GM18498 (cell line): ENCODE measurements around the gene NCKAP5.
"Not testable (repeated sequence)": the region's sequence is repeated elsewhere in the genome, so short reads cannot be mapped to it uniquely, and the experiment has no call there.

Source experiments
- ATAC-seq: cut with Tn5 transposase; IDR thresholded peaks from one replicate; pipeline ENCODE4 v1.9.1; 2021; ENCODE audit warnings: mild to moderate bottlenecking, moderate library complexity; ENCODE audit not compliant: unreplicated experiment

The NCKAP5 gene

DNA sequence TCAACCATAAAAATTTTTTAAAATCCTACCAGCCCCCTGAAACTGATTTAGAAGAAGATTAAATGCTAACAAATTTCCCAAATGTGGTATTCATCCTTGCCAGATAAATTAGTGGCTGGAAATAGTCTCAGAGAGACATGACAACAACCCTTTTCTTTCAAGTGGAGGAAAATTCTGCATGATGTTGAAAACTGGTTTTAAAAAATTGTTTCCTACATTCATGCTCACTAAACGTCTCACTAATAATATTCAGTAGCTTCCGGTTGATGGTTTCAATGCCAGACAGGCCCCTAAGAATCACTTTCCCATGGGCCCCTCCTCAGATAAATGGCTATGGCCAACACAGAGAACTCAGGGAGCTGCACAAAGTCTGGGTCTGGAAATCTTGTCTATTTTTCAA, 43.2 kb downstream of the NCKAP5 start:
- ATAC-seq: no peak

DNA sequence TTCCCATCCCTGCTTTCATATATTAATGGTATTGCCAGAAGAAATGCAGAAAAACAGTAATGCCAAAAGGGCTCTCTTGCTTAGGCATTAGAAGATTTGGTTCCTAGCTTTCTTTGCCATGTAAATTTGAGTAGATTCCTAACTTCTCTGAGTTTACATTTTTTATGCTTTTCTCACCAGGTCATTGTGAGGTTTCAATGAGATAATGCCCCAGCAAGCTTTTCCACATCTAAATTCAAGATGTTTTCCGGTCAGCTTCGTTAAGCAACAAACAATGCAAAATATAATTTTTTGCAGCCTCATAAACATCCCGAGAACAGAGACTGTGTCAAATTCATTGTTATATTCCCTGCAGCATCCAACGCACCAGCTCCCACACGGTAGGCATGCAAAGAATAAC, 44.9 kb downstream of the NCKAP5 start:
- no peak for ATAC-seq

DNA sequence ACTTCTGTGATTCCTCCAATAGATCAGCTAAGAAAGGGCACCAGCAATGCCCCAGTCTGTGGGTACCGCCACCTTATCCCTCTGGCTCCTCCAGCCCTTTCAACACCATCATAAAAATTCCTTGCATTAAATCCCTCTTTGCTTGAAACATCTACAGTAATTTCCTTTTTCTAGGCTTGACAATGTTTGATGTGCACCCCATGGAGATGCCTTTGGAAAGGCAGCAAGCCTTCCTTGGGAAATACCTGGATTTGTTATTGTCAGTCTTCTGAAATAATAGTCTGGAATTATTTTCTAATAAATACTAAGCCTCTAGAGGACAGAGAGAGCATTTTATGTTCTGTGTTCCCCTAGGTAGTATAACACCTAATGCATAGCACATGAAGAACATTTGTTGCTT, 46.1 kb downstream of the NCKAP5 start:
- ATAC-seq: no peak

DNA sequence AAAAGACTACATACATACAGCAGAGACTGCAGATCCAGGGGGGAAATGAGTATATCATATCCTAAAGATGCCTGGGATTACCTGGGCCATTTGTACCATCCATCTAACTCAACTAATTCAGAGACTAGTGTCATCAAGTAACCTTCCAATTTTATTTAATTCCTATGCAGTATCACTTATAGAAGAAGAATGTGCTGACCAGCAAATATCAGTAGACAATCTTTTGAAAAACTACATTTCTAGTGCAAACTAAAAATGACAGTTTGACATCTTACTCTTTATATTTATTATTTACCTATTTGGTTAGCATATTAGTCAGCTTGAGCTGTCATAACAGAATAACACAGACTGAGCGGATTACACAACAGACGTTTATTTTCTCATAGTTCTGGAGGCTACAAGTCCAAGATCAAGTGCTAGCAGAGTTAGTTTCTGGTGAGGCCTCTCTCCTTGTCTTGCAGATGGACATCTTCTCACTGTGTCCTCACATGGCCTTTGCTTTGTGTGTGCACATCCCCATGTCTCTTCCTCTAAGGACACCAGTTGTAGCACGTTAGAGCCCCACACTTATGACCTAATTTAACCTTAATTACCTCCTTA, 47.0 kb downstream of the NCKAP5 start:
- no peak for ATAC-seq

DNA sequence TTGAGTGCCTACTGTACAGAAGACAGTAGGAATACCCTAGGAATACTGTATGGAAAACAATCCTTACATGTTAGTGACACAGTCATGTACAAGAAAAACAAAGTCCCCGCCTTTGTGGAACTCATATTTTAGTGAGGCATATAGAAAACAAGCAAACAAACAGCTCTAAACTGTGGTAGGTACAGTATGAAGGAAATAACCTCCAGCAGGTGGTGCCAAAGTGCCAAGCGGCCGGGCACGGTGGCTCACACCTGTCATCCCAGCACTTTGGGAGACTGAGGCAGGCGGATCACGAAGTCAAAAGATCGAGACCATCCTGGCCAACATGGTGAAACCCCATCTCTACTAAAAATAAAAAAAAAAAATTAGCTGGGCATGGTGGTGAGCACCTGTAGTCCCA, 48.6 kb downstream of the NCKAP5 start:
- ATAC-seq: not testable (repeated sequence)

DNA sequence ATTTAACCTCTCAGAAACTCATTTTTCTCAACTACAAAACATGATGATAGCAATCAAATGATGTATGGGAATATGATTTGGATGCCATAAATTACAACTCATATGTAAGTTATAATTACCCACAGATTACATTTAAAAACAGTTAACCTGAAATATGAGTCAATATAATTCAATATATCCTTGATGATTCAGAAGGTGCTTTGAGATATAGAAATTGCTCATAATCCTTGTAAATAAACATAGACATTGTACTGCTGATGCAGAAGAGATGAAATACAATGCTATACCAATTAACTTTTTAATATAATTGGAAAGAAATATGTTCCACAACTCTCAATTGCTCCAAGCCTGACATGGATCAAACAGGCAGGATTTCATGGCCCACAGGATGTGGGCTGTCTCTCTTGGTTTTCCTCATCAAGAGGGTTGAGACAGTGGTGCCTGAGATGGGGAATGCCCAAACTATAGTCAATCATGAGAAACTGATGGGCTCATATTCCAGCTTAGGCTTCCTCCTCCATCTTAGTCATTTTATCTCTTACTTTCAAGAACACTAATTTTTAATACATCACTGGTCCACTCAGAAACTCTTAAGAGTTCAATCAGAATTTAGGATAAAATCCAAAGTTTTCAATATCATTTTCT, 49.4 kb downstream of the NCKAP5 start:
- ATAC-seq: no peak

DNA sequence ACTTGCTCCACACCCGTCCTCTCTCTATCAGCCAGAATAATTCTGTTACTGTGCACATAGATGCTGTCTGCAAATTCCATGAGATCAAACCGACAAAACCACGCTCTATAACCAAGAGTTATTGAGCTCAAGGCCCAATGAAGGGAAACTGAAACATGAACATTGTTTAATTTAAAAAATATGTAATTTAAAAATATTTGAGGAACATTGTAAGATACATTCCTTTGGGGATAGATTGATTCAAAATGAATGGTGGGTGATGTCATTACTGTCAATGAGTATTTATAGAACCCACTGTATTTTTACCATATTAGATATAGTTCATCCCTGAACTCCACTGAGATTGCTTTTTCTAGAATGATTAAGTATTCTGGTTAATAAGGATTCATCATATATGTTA, 50.4 kb downstream of the NCKAP5 start:
- ATAC-seq: no peak

DNA sequence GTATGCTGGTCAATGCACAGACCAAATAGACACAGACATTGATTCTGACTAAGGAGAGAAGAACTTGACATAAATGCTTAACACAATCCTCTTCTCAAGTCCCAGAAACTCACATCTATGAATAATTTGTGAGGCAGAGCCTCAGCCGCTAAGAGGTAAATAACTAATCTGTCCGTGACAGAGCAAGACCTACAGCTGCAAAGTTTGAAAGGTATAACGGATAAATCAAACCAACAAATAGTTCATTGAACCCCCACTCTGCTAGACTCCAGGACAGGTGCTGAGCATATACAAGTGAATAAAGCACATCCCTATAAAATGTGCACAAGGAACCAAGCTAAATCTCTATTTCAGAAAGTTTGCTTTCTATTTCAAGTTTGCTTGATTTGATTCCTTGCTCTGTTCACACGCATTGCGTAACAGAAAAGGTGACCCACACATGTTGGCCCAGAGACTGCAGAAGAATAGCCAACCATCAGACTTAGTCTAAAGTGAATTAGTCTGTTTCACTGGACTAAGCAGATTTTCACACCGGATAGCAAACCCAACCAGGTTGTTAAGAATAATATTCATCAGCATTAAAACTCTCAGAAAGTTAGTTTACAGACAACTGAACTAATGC, 51.7 kb downstream of the NCKAP5 start:
- ATAC-seq: no peak

DNA sequence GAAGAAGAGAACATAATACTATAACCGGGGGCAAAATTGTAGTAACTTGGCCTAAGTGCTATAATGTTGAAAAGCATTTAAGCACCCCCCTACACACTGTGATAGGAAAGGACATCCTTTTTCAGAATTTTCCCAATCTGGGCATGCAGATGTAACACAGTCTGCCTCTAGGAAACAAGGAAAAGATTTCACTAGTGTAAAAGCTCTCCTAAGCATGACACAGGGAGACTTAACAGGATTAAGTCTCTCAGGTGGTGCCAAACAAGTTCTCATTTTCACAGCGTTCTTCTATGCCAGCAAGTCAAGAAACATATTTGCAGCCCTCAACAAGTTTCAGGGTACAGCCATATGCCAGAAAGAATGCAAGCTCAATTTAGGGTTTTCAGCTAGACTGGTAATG, 53.0 kb downstream of the NCKAP5 start:
- ATAC-seq: no peak

DNA sequence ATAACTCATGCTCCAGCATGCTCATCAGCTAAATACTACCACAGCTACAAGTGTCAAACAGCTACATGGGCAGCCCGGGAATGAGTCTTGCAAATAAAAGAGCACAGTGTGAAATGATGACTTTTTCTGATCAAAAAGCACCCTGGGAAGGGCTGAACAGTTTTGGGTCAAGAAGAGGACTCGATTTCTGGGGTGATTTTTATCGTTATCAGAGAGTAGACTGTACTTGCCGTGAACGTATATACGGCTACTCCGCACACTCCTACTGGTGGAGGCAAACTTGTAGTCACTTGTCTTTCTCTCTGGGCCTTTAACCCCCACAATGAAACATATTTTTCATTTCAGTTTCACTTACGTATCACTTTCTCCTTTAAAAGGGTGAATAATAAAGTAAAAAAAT, 54.4 kb downstream of the NCKAP5 start:
- no peak for ATAC-seq

DNA sequence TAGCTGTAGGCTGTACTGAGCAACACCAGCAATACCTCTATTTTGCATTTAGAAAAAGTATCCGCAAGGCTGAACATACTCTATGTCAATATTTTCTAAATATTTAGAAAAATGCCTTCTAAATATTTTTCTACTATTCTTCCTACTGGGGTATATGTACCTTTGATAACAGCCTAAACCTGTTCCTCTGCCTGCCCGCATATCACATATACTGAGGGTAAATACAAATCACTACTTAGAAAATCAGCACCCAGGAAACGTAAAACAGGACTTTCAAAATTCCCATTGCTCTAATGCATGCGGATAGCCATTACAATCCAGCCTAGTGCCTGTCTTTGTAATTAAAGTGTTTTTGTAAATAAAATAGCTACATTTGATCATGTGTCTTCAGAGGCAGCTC, 56.1 kb downstream of the NCKAP5 start:
- no peak for ATAC-seq

DNA sequence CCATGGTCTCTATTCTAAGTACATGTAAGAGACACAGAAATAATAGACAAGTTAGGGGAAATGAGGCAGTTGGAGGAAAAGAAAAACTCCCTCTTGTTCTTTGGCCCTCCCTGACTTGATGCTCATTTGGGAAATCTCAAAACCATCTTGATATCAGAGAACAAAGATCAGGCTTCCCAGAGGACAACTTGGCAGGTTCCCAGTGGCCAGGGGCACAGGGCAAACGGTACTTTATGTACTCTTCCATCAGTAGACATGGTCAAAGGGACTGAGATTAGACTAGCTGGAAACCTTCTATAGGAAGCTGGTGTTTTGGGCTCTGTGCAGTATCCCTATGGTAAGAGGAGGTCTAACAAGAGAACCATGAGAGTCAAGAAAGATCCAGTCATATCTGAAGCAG, 56.6 kb downstream of the NCKAP5 start:
- ATAC-seq: no peak

DNA sequence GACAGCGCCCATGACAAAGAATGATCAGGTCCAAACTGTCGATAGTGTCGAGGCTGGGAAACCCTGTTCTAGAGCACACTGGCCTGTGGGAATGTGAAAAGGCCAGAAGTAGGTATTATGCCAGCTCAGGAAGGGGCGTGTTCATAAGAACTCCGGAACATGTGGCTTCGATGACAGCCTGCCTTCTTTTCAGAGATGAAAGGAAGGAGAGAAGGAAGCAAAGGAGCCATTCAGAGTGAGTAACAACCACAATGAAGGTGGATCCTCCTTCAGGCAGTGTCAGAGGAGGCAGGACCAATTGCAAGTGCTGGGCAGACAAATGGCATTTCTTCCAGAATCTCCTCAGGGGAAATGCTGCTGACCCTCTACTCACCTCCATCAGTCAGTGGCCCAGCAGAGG, 58.5 kb downstream of the NCKAP5 start:
- no peak for ATAC-seq

DNA sequence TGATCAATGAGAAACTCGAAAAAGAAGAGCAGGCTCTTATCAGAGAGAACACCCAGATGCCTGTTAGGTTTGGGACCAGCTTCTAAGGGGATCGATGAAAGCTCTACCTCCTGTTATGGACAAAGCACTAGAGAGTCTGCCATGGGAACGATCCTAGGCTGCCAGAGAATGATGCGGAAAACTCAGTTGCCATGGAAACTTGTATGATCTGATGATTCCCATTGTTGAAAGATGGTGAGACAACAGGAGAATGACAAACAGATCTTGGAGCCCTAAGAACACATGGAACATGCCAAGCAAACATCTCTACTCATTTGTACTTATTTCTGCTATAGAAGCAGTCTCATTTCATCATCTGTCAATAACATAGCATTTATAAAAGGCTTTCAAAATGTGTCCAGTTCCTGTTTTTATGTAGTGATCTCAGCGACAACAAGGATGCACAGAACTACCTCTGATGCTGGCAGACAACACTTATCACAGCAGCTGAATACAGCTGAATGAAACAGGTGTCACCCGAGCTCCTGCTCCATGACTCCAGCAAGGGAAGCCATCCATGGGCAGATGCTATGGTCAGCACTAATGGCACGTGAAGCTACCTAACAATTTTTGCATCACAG, 59.6 kb downstream of the NCKAP5 start:
- no peak for ATAC-seq

DNA sequence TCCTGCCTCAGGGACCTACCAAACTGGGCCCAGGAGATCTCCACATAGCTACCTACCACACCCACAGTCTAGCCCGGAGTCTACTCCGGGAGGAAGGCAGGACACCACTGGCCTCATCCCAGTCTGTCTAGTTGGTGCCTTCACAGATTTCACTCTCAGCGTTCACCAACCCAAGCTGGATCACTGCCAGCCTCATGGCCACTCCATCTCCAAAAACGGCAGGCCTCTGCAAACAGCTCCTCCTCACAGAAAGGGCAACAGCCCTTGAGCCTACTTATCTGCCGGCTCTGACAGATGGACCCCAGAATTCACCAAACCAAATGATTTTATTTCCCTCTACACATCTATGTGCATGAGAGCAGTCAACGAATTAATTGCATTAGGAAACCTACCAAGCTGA, 61.3 kb downstream of the NCKAP5 start:
- ATAC-seq: no peak

DNA sequence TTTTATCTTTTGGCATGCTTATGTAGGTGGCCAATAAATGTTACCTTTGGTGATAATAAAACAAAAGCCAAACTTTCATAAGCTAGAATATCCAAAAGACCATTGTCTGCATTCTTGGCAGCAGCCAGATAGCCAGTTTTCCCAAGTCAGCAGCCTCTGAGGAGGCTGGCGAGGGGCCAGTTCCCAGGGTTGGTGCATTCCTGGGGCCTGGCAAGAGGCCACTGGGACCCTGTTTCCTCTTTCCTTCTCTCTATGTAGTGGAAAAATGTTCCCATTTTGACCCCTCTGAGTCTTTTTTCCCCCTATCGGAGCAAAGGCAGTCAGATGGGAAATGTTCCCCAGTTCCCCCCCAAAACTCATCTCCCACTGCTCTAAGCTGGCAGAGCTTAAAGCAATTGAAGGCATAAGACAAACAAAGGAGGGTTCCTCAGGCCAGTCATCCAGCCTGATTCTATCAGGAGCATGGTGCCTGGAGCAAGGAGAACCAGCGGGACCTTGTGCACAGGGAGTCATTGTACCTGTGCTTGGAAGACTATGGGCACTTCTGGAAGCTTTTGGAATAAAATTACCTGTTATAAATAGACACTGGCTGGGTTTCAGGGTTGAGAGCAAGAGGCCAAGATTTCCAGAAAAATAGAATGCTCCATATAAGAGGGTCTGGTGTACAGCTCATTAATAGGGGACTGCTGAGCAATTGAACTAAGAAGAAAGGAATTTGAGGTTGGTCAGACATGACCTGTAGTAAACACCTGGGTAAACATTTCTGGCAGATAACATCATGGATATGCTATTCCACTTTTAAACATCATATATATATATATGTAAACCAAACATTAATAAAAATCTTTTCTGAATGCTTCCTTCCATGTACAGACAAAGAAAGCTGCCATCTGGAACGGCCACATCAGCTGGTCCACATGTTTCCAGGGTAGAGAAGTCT, 63.4 kb downstream of the NCKAP5 start:
- ATAC-seq: no peak

DNA sequence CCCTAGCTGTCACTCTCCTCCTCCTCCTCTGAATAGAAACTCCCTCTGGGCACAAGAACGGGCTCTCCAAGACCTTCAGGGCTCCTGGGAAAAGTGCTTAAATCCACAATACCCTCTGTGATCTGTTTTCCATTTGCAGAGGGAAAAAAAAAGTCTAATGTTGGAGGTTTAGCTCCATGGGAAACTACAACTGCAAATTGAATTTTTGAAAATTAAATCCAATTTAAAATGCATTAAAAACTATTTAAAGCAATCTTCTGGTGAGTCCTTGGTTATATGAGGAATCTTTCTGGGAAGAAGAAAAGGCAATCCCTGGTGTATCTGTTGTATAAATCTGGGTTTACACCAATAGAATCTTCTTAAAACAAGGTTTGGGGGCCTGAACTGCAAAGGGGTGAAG, 64.3 kb downstream of the NCKAP5 start:
- ATAC-seq: no peak

DNA sequence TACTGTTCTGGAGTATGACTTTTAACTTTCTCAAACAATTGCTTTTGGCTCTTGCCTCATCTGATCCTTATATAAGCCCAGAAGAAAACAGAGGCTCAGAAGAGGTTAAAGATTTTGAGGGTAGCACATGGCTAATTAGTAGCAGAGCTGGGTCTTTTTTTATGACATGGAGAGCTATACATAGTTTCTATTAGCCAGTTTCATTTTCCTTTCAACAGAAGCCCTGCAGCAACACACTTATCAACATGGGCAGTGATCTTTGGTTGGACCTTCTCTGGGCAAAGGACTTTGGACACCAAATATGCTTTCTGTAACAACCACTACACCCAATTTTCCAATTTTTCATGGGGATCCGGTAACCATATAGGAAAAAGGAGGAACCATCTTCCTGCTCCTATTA, 64.9 kb downstream of the NCKAP5 start:
- peak; percentile 81 for ATAC-seq

DNA sequence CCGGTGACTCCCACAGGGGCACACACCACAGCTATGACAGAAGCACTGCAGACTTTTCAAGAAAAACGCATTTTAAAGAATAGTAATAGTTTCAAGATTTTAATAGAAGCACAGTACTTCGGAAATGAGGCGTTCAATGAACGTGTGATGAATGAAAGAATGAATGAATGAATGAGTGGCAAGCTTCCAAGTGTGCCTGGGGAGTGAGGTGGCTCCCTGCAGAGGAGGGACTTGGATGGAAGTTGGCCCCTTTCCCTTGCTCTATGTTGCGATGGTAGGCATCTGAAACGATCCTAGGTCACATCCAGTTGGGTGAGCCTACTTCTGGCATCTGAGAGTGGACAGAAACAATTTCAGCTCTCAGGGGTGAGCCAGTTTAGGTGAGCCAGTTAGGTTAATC, 65.6 kb downstream of the NCKAP5 start:
- ATAC-seq: no peak

DNA sequence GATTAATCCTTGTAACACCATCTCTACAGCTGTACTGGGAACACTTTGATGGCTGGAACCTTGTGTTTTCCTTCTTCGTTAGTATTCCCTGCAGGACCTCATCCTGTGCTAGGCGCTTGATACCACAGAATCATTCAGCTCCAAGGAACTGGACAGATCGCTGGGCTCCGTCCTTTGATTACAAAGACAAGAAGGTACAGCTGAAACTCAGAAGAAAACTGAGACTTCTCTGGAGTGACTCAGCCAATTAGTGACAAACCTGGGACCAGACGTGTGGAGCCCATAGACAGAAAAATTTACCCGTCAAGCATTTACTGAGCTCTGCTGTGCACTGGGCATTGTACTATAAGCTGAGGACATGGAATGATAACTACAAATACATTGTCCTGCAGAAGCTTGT, 67.3 kb downstream of the NCKAP5 start:
- ATAC-seq: no peak
